ENCODE measurements around the gene CDCA4.

DNA sequence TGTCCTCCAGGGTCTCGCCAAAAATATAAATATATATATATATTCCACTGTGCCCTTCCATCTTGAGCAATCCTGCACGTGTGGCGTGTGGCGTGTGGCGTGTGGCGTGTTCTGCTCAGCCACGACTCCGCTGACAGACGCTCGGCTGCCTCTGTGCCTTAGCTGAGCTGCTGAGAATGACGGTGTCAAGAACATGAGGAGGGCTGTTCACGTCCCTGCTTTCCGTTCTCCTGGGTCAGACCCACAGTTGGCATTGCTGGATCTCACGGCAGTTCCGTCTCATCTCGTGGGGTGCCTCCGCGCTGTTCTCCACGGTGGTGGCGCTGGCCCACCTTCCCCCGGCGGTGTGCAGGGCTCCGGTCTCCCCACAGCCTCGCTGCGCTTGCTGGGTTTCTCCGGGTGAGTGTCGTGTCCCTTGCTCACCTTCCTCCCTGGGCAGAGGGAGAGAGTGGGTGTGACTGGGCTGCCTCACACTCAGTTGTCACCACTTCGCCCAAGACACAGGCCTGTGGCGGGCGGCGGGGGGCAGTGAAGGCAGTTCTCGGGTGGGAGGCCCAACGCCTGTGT, 34.9 kb upstream of the CDCA4 start:
- TF ChIP-seq POLR2AphosphoS5 (IDR thresholded peaks at IDR 0.05) (no peak), RAD21 (conservative IDR thresholded peaks at IDR 0.05) (no peak), EP300 (conservative IDR thresholded peaks at IDR 0.05; ENCODE audit: poor library complexity, severe bottlenecking) (no peak), EZH2 (IDR thresholded peaks at IDR 0.05; ENCODE audit: borderline replicate concordance, insufficient read depth, low read length, poor library complexity, severe bottlenecking) (no peak), TAF1 (IDR thresholded peaks at IDR 0.05; ENCODE audit: low read depth) (no peak), REST (IDR thresholded peaks at IDR 0.05; ENCODE audit: borderline replicate concordance) (no peak), SMC3 (conservative IDR thresholded peaks at IDR 0.05; ENCODE audit: poor library complexity) (no peak), MXI1 (conservative IDR thresholded peaks at IDR 0.05; ENCODE audit: poor library complexity, severe bottlenecking) (no peak)
- TF ChIP-seq, protein P1, sequence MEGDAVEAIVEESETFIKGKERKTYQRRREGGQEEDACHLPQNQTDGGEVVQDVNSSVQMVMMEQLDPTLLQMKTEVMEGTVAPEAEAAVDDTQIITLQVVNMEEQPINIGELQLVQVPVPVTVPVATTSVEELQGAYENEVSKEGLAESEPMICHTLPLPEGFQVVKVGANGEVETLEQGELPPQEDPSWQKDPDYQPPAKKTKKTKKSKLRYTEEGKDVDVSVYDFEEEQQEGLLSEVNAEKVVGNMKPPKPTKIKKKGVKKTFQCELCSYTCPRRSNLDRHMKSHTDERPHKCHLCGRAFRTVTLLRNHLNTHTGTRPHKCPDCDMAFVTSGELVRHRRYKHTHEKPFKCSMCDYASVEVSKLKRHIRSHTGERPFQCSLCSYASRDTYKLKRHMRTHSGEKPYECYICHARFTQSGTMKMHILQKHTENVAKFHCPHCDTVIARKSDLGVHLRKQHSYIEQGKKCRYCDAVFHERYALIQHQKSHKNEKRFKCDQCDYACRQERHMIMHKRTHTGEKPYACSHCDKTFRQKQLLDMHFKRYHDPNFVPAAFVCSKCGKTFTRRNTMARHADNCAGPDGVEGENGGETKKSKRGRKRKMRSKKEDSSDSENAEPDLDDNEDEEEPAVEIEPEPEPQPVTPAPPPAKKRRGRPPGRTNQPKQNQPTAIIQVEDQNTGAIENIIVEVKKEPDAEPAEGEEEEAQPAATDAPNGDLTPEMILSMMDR (IDR thresholded peaks at IDR 0.05; ENCODE audit: poor library complexity, severe bottlenecking) = no peak

Measured in neural cell (in vitro differentiated cells).